GM12892 (cell line): Measurements from ENCODE around the gene FNDC1.

Source experiments
- DNase-seq: peaks from one replicate; pipeline ENCODE4 v3.0.0; 2011; ENCODE audit not compliant: insufficient read length
- FAIRE-seq: peaks from 2 replicates; lab custom pipeline; 2011; peaks lifted over from hg19 to GRCh38; lab: Jason Lieb, UNC
- POLR2A ChIP-seq: IDR thresholded peaks from 2 replicates; pipeline ENCODE4 v1.6.1; 2011; ENCODE audit warnings: low read depth, low read length, control low read depth
- POLR2AphosphoS5 ChIP-seq: IDR thresholded peaks from 2 replicates; pipeline ENCODE4 v1.6.1; 2011; ENCODE audit warnings: low read depth, low read length, control low read depth
- TAF1 ChIP-seq: IDR thresholded peaks from 2 replicates; pipeline ENCODE4 v1.6.1; 2011; ENCODE audit warnings: low read depth, mild to moderate bottlenecking, control low read depth, low read length, borderline replicate concordance

The FNDC1 gene

GRCh38 chr6:159193923-159194322 is 24.7 kb downstream of the FNDC1 start:
- no peak for FAIRE-seq
- DNase-seq, result no peak
- no peak for TF ChIP-seq TAF1
- no peak for TF ChIP-seq POLR2A

GRCh38 chr6:159194421-159194820 is 25.2 kb downstream of the FNDC1 start:
- FAIRE-seq, result no peak
- no peak for DNase-seq
- TF ChIP-seq POLR2AphosphoS5, result no peak
- no peak for TF ChIP-seq POLR2A
- no peak for TF ChIP-seq TAF1

GRCh38 chr6:159196430-159196975 is 27.3 kb downstream of the FNDC1 start:
- FAIRE-seq, result no peak
- no peak for TF ChIP-seq TAF1
- TF ChIP-seq POLR2A, result no peak
- TF ChIP-seq POLR2AphosphoS5, result no peak

GRCh38 chr6:159197251-159197650 is 28.1 kb downstream of the FNDC1 start:
- TF ChIP-seq TAF1 (no peak), POLR2AphosphoS5 (no peak), POLR2A (no peak)
- FAIRE-seq (no peak), DNase-seq (no peak)

More at GRCh38 chr6:159196430-159196975, 27.3 kb downstream of the FNDC1 start:
- DNase-seq, result no peak

DNA sequence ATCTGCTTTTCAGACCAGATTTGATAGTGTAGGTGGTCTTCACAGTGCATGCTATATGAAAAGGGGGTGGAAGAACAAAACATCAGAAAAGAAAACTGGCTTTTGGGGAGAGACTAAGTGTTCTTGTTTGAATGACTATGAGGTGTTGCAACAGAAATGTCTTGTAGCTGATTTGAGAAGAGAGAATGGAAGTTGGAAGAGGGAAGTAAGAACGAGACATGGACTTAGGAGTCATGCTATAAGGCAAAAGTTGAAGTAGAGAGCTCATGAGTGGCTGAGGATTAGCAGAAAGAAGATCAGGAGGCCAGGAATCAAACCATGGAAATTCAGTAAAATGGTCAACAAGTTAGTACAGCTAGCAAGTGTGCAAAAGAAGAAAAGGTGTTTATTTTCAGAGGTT is 32.1 kb downstream of the FNDC1 start:
- no peak for FAIRE-seq
- TF ChIP-seq POLR2AphosphoS5 (no peak), POLR2A (no peak), TAF1 (no peak)
- DNase-seq, result no peak

DNA sequence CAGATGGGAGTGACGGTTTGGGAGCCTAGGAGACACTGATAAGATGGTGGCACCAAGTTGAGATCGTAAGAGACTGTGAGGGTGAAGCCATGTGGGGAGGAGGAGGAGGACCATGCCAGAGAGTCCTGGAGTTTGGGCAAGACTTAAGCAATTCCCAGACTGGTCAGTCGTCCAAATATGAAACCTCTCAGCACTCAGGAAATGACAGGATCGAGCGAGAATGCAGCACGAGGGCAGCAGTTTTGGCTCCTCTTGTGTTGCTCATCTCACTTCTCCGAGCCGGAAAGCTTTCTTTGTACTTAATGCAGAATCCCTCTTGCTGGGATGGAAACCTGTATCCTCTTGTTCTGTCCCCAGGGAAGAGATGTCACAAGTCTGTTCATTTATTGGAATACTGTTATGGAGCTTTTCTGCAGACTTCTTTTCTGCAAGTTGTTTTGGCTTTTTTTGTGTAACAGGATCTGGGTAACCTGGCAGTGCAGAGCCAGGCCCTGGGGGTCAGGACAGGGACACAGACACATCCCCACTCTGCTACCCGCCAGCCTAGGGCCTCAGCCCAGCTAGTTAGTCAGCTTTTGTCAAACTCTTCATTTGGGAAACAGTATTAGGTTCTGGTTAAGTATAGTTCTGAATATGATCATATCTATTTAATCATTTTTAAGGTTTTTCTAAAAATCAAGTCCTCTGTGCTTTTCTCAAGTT is 34.3 kb downstream of the FNDC1 start:
- DNase-seq, result no peak
- FAIRE-seq, result no peak
- TF ChIP-seq POLR2AphosphoS5 (no peak), TAF1 (no peak), POLR2A (no peak)

DNA sequence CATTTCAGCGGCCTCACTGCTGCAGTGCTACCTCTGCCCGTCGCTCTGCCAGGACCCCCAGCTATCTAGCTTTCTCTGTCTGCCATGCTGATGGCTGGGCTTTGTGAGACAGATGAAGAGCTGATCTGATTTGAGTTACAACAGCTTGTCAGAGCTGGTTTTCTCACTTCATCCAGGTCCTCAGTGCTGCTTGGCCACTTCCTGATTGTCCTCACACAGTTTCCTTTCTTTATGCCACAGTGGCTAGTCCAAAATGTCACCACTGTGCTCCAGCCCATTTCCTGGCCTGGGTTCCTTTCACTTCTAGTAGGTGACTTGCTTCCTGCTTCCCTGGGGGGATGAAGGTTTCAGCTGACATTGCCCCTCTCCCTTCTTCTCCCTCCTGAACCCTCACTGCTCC is 35.4 kb downstream of the FNDC1 start:
- no peak for TF ChIP-seq TAF1
- no peak for TF ChIP-seq POLR2A
- TF ChIP-seq POLR2AphosphoS5, result no peak
- DNase-seq, result no peak
- no peak for FAIRE-seq

- TF ChIP-seq POLR2A (no peak), POLR2AphosphoS5 (no peak), TAF1 (no peak)
- FAIRE-seq, result no peak
- DNase-seq, result no peak
Measured at GRCh38 chr6:159212028-159212427, 42.8 kb downstream of the FNDC1 start.

DNA sequence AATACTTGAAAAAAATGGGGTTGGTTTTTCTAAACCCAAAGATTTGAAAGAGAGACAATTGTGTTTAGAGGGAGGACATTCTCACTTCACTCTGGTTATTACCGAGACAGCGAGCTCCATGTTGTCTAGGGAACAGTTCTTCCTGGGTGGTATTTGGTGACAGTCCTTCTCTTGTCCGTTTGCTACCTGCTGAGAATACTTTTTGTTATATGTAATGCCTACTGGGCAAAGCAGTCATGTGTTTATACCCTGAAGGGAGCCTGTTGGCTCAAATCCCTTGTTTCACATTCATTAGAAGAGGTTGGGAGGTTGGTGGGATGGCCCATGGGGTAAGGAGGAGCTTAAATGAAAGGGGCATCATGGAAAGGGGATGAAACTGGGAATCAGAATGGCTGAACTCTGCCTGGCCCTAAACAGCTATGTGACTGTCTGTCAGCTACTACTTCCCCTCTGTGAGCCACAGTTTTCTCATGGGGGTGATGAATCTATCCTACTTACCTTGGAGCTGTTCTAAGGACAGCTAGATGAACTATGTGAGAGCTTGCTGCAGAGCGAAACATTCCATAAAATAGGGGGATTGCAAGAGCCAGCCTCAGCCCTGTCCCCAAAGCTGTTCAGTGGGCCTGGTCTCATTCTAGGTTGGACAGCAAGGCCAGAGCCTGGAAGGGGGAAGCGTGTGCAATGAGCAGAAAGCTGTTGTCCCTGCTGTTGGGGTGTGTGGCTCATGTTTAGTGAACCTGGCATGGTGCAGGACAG is 43.5 kb downstream of the FNDC1 start:
- no peak for DNase-seq
- FAIRE-seq, result no peak
- TF ChIP-seq TAF1, result no peak

- TF ChIP-seq POLR2AphosphoS5, result no peak
- no peak for TF ChIP-seq POLR2A
- FAIRE-seq (no peak), DNase-seq (no peak)
Measured at GRCh38 chr6:159213405-159213804, 44.2 kb downstream of the FNDC1 start.

DNA sequence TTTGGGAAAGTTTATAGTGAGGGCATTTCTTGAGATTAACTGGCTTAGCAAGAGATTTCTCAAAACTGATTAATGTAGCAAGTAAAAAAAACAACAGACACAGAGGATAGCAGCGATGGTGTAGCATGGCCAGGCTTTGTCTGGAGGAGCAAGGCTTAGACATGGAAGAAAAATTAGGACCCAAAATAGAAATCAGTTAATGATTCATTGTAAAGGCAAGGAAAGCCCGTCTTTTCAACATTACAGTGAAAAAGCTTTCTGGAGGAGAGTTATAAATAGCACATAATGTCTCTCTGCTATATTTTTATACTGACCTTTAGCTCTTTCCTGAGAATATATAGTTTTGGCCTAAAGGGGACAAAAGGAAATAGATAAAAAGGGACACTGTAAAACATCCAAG is 45.1 kb downstream of the FNDC1 start:
- DNase-seq (no peak), FAIRE-seq (no peak)
- TF ChIP-seq POLR2A (no peak), TAF1 (no peak), POLR2AphosphoS5 (no peak)
